K562 (cell line): Measurements from ENCODE around the gene NR2F1. TPM values are rescaled to one million over a fixed set of nuclear protein-coding genes. Genes with fewer than 3 reads are reported as not detected.

Source experiments
- ATAC-seq: fragments of 200-7000 bp; cut with Tn5 transposase; 3 replicates; pipeline ENCODE4 v1.9.1; 2020; ENCODE audit warnings: moderate library complexity
- BruUV-seq: library from RNA; stranded (reverse); fragments of 400-500 nt; replicated peaks from 2 replicates; lab custom pipeline; 2021; lab: Mats Ljungman, UMichigan
- CTCF ChIA-PET: fragments of 300-600 bp; formaldehyde crosslinking; extraction: SDS; loops from one replicate; lab custom pipeline; 2021; ENCODE audit warnings: low intra/inter-chr PET ratio; lab: Yijun Ruan, JAX
- POLR2A ChIA-PET: fragments of 300-600, 350-650 bp; sonication (Branson Sonifier 250); formaldehyde crosslinking; extraction: SDS; loops from one replicate; lab custom pipeline; 2021; ENCODE audit warnings: antibody characterized with exemption, inconsistent platforms; lab: Yijun Ruan, JAX
- DNase-seq, 4 experiments: peaks; one replicate each; pipeline versions ENCODE4 v3.0.0 to v3.0.0-alpha.2; 2011 to 2018; ENCODE audit warnings: low spot score in 3 of 4, mixed read lengths in 3 of 4; ENCODE audit errors: extremely low read depth in 1 of 4
- FAIRE-seq: peaks from 2 replicates; lab custom pipeline; 2011; peaks lifted over from hg19 to GRCh38; lab: Jason Lieb, UNC
- H2AFZ ChIP-seq: 2 replicates; pipeline ENCODE4 v1.6.0; 2011; ENCODE audit warnings: low read depth, low read length, control low read depth, inconsistent platforms
- H3K27ac ChIP-seq: fragments of 200-600 bp; 3 replicates; pipeline ENCODE4 v1.8.0; 2011; ENCODE audit warnings: low read depth, mild to moderate bottlenecking, control low read depth, inconsistent platforms, low read length, moderate library complexity, mixed read lengths; ENCODE audit errors: extremely low read depth
- H3K27me3 ChIP-seq, 2 experiments: fragments of 300-600 bp in 1 of 2; 2 replicates in 1 of 2; 3 replicates in 1 of 2; pipeline versions ENCODE4 v1.6.0 to v1.8.0; 2011; ENCODE audit warnings: inconsistent platforms in 2 of 2, low read length in 2 of 2, mild to moderate bottlenecking in 1 of 2, mixed read lengths in 1 of 2, moderate library complexity in 1 of 2; ENCODE audit not compliant: control insufficient read depth in 2 of 2, insufficient read depth in 2 of 2
- H3K36me3 ChIP-seq: fragments of 300-600 bp; 3 replicates; pipeline ENCODE4 v1.8.0; 2011; ENCODE audit warnings: mild to moderate bottlenecking, low read length, inconsistent platforms; ENCODE audit not compliant: control insufficient read depth, insufficient read depth
- H3K4me1 ChIP-seq, 2 experiments: fragments of 200-600 bp in 1 of 2; replicated peaks in 1 of 2; 2 replicates in 1 of 2; 3 replicates in 1 of 2; pipeline versions ENCODE4 v1.5.1 to v1.8.0; 2011; ENCODE audit warnings: inconsistent platforms in 2 of 2, low read length in 2 of 2, mild to moderate bottlenecking in 1 of 2, mixed read lengths in 1 of 2, moderate library complexity in 1 of 2; ENCODE audit not compliant: control insufficient read depth in 2 of 2, insufficient read depth in 2 of 2
- H3K4me2 ChIP-seq: 2 replicates; pipeline ENCODE4 v1.6.1; 2011; ENCODE audit warnings: low read length, control low read depth, inconsistent platforms, mixed read lengths; ENCODE audit not compliant: insufficient read depth
- H3K4me3 ChIP-seq: fragments of 200-600 bp; sonication (generic), shearing (Covaris generic); 2 replicates; pipeline ENCODE4 v1.5.1; 2016; ENCODE audit warnings: control low read depth, inconsistent platforms
- H3K79me2 ChIP-seq: fragments of 200-600 bp; 3 replicates; pipeline ENCODE4 v1.8.0; 2011; ENCODE audit warnings: low read length, inconsistent platforms; ENCODE audit not compliant: control insufficient read depth, insufficient read depth
- H3K9ac ChIP-seq, 2 experiments: 2 replicates each; pipeline versions ENCODE4 v1.6.0 to v1.6.1; 2011; ENCODE audit warnings: low read depth in 2 of 2, low read length in 2 of 2, control low read depth in 1 of 2, inconsistent platforms in 1 of 2, mild to moderate bottlenecking in 1 of 2, mixed read lengths in 1 of 2; ENCODE audit not compliant: insufficient read depth in 1 of 2
- H3K9me1 ChIP-seq: one replicate; pipeline ENCODE4 v1.6.0; 2011; ENCODE audit warnings: inconsistent platforms, mild to moderate bottlenecking, low read length, moderate library complexity; ENCODE audit not compliant: control insufficient read depth, insufficient read depth
- H3K9me3 ChIP-seq: replicated peaks from 2 replicates; pipeline ENCODE4 v1.5.1; 2011; ENCODE audit warnings: low read depth, low read length, inconsistent platforms; ENCODE audit not compliant: control insufficient read depth, insufficient read depth
- H4K20me1 ChIP-seq: replicated peaks from 2 replicates; pipeline ENCODE4 v1.6.1; 2011; ENCODE audit warnings: low read length, inconsistent platforms, mixed read lengths; ENCODE audit not compliant: control insufficient read depth, insufficient read depth
- ARID2 ChIP-seq: fragments of 450-650 bp; IDR thresholded peaks from 2 replicates; pipeline ENCODE4 v1.6.1; 2017; ENCODE audit warnings: antibody characterized with exemption, mild to moderate bottlenecking
- GATA2 ChIP-seq: sonication (generic); formaldehyde crosslinking; IDR thresholded peaks from 2 replicates; pipeline ENCODE4 v1.4.0; 2020; ENCODE audit warnings: mild to moderate bottlenecking, missing genetic modification reagents
- HNRNPLL ChIP-seq: fragments of 200-400 bp; formaldehyde crosslinking; IDR thresholded peaks from 2 replicates; pipeline ENCODE4 v1.6.1; 2017; ENCODE audit warnings: low read length, low read depth, mild to moderate bottlenecking; ENCODE audit not compliant: poor library complexity, severe bottlenecking
- NR1H2 ChIP-seq: sonication (generic); formaldehyde crosslinking; IDR thresholded peaks from 2 replicates; pipeline ENCODE4 v1.4.0; 2020; ENCODE audit warnings: mild to moderate bottlenecking, missing genetic modification reagents
- PCBP2 ChIP-seq: fragments of 200-400 bp; formaldehyde crosslinking; IDR thresholded peaks from 2 replicates; pipeline ENCODE4 v1.6.1; 2018; ENCODE audit warnings: low read length, low read depth, mild to moderate bottlenecking, moderate library complexity; ENCODE audit not compliant: poor library complexity, severe bottlenecking
- POLR2A ChIP-seq: fragments of 450-650 bp; conservative IDR thresholded peaks from 2 replicates; pipeline ENCODE4 v1.6.1; 2016
- RB1 ChIP-seq: fragments of 450-650 bp; IDR thresholded peaks from 2 replicates; pipeline ENCODE4 v1.6.1; 2017; ENCODE audit warnings: low read depth, mild to moderate bottlenecking
- SMAD4 ChIP-seq: fragments of 250-450 bp; sonication (Bioruptor Pico); conservative IDR thresholded peaks from 2 replicates; pipeline ENCODE4 v1.8.0; 2021; ENCODE audit warnings: inconsistent platforms, mild to moderate bottlenecking, moderate library complexity
- ZNF253 ChIP-seq: fragments of 250-450 bp; sonication (Bioruptor Pico); conservative IDR thresholded peaks from 2 replicates; pipeline ENCODE4 v1.6.1; 2021; ENCODE audit warnings: mild to moderate bottlenecking
- ZNF668 ChIP-seq: fragments of 250-450 bp; sonication (Bioruptor Pico); IDR thresholded peaks from 2 replicates; pipeline ENCODE4 v1.8.0; 2022; ENCODE audit warnings: mild to moderate bottlenecking, inconsistent platforms
- in situ Hi-C: fragments of 300-500 bp; cut with MboI; formaldehyde crosslinking; loops from 4 replicates; pipeline ENCODE4 v1.15.0; 2018; ENCODE audit warnings: inconsistent platforms, mixed read lengths
- intact Hi-C: fragments of 100-400 bp; cut with micrococcal nuclease; formaldehyde crosslinking; loops from 2 replicates; pipeline ENCODE4 v1.14.2; 2022
- polyA plus RNA-seq, 8 experiments: library from polyadenylated mRNA; depleted of rRNA in 4 of 8; stranded (reverse) in 5 of 8; unstranded in 3 of 8; fragments of >200 nt; fragmentation: Nextera tagmentation in 2 of 8; fragmentation: Illumina TruSeq in 1 of 8; extraction: Ambion mirVana in 2 of 8; extraction: Trizol in 1 of 8; gene quantifications; 2 replicates each; pipeline versions ENCODE4 v1.2.1 to v1.2.3, GENCODE V29; 2011 to 2014; ENCODE audit warnings: inconsistent platforms in 1 of 8, missing spikeins in 1 of 8
- total RNA-seq, 7 experiments: library from RNA; depleted of rRNA in 6 of 7; stranded (reverse); fragments of >200 nt in 6 of 7; fragmentation: Illumina TruSeq in 2 of 7; extraction: Trizol in 2 of 7; gene quantifications; 2 replicates each; pipeline versions ENCODE4 v1.2.1 to v1.2.3, GENCODE V29; 2011 to 2021; ENCODE audit warnings: low replicate concordance in 1 of 7
- TF ChIP-seq, protein P1 (sequence below): fragments of 250-450 bp; sonication (Bioruptor Pico); IDR thresholded peaks from 2 replicates; pipeline ENCODE4 v1.8.0; 2022; ENCODE audit warnings: inconsistent platforms, mild to moderate bottlenecking, moderate library complexity, borderline replicate concordance
- TF ChIP-seq, protein P2 (sequence below): sonication (generic); formaldehyde crosslinking; IDR thresholded peaks from 2 replicates; pipeline ENCODE4 v1.8.1; 2023; ENCODE audit warnings: mild to moderate bottlenecking, missing genetic modification reagents, moderate library complexity

Gene NR2F1
- total and polyA plus RNA-seq, 9 of the 15 experiments (the other 6 are each of a cell fraction or from before 2014, with no cell fraction given): 0.18 TPM; not detected in 8

DNA sequence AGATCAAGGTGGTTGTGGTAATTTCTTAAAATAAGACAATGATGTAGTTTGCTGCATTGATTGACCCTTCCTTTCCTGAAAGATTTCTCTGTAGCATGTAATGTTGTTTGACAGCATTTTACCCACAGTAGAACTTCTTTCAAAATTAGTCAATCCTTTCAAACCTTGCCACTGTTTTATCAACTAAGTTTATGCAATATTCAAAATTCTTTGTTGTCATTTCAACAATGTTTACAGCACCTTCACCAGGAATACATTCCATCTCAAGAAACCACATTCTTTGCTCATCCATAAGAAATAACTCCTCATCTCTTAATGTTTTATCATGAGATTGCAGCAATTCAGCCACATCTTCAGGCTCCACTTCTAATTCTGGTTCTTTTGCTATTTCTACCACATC is 43.8 kb downstream of the NR2F1 start:
- no TSS peak for BruUV-seq
- Histone ChIP-seq H3K4me3 (no peak overlapping the region), H3K9ac (no peak overlapping the region), H3K36me3 (no peaks in the 10 kb centered on the region), H3K79me2 (no peaks in the 10 kb centered on the region), H3K9me3 (no peaks in the 10 kb centered on the region), H2AFZ (no peak overlapping the region), H3K4me2 (no peak overlapping the region), H3K27me3 (no peaks in the 10 kb centered on the region), H3K9me1 (no peaks in the 10 kb centered on the region), H3K4me1 (no peaks in the 10 kb centered on the region), H3K27ac (no peak overlapping the region), H4K20me1 (no peaks in the 10 kb centered on the region)
- ATAC-seq: no peak
- no peak for DNase-seq
- intact Hi-C loops: no loop called here
- POLR2A ChIA-PET: no interaction called here
- in situ Hi-C loops: no loop called here
- no peak for TF ChIP-seq ZNF253 (CRISPR knock-in tag)
- TF ChIP-seq ZNF668 (CRISPR knock-in tag): no peak
- TF ChIP-seq PCBP2: no peak
- TF ChIP-seq, protein P1, sequence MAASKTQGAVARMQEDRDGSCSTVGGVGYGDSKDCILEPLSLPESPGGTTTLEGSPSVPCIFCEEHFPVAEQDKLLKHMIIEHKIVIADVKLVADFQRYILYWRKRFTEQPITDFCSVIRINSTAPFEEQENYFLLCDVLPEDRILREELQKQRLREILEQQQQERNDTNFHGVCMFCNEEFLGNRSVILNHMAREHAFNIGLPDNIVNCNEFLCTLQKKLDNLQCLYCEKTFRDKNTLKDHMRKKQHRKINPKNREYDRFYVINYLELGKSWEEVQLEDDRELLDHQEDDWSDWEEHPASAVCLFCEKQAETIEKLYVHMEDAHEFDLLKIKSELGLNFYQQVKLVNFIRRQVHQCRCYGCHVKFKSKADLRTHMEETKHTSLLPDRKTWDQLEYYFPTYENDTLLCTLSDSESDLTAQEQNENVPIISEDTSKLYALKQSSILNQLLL (CRISPR knock-in tag): no peak
- TF ChIP-seq, protein P2, sequence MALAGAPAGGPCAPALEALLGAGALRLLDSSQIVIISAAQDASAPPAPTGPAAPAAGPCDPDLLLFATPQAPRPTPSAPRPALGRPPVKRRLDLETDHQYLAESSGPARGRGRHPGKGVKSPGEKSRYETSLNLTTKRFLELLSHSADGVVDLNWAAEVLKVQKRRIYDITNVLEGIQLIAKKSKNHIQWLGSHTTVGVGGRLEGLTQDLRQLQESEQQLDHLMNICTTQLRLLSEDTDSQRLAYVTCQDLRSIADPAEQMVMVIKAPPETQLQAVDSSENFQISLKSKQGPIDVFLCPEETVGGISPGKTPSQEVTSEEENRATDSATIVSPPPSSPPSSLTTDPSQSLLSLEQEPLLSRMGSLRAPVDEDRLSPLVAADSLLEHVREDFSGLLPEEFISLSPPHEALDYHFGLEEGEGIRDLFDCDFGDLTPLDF (CRISPR knock-in tag): no peak
- no peak for TF ChIP-seq ARID2
- no peak for TF ChIP-seq NR1H2 (CRISPR knock-in tag)
- no peak for TF ChIP-seq RB1
- TF ChIP-seq SMAD4: no peak
- TF ChIP-seq POLR2A: no peak
- TF ChIP-seq HNRNPLL: no peak
- TF ChIP-seq GATA2: no peak
- CTCF ChIA-PET: no interaction called here
- no peak for FAIRE-seq
